Stomach (tissue), 9 donors: Measurements from ENCODE around the gene FBXO34. TPM values are rescaled to one million over a fixed set of nuclear protein-coding genes. Genes with fewer than 3 reads are reported as not detected.

Experiments
- DNase-seq, 2 donors: peaks; one replicate each; pipeline versions ENCODE4 v3.0.0 to v3.0.0-alpha.2; 2013 to 2019
- H3K27ac ChIP-seq, 5 donors: fragments of 200-600 bp in 4 of 5; sonication (generic) in 4 of 5; one replicate each; pipeline ENCODE4 v1.5.1; 2013 to 2019; ENCODE audit warnings: mild to moderate bottlenecking in 1 of 5, moderate library complexity in 1 of 5
- H3K27me3 ChIP-seq, 3 donors: fragments of 200-600 bp; sonication (generic); one replicate each; pipeline ENCODE4 v1.5.1; 2017 to 2019; ENCODE audit warnings: mixed run types in 1 of 3
- H3K36me3 ChIP-seq, 4 donors: fragments of 200-600 bp; sonication (generic); 1 replicate in 3 of 4; 2 replicates in 1 of 4; pipeline ENCODE4 v1.5.1; 2016 to 2019
- H3K4me1 ChIP-seq, 4 donors: fragments of 200-600 bp; sonication (generic); one replicate each; pipeline ENCODE4 v1.5.1; 2016 to 2019
- H3K4me3 ChIP-seq, 4 donors: fragments of 200-600 bp; sonication (generic) in 3 of 4; one replicate each; pipeline ENCODE4 v1.5.1; 2016 to 2019; ENCODE audit warnings: mild to moderate bottlenecking in 1 of 4
- H3K9me3 ChIP-seq, 4 donors: fragments of 200-600 bp; sonication (generic); one replicate each; pipeline ENCODE4 v1.5.1; 2016 to 2019
- EP300 ChIP-seq: sonication (generic); formaldehyde crosslinking; IDR thresholded peaks from one replicate; pipeline ENCODE4 v1.6.1; 2017; ENCODE audit warnings: antibody characterized with exemption
- POLR2A ChIP-seq, 4 donors: fragments of 450-650 bp; IDR thresholded peaks; one replicate each; pipeline ENCODE4 v1.6.1; 2016; ENCODE audit warnings: antibody characterized with exemption in 4 of 4, control low read depth in 2 of 4, mild to moderate bottlenecking in 1 of 4, moderate library complexity in 1 of 4
- POLR2AphosphoS5 ChIP-seq, 3 donors: sonication (generic); formaldehyde crosslinking; IDR thresholded peaks; one replicate each; pipeline ENCODE4 v1.6.1; 2016; ENCODE audit warnings: antibody characterized with exemption in 3 of 3
- WGBS, 5 donors: extraction: QIAGEN DNeasy Blood & Tissue Kit in 3 of 5; methylation state at CpG; one replicate each; pipeline versions ENCODE4 v1.1.5 to v1.1.7; 2013 to 2018; 5-methylcytosine and 5-hydroxymethylcytosine counted together
- intact Hi-C: fragments of 100-400 bp; cut with DNase I; formaldehyde crosslinking; loops from one replicate; pipeline ENCODE4 v1.15.1; 2023; ENCODE audit warnings: low total_unique reads
- polyA plus RNA-seq, 3 donors: library from polyadenylated mRNA; stranded (reverse); fragments of 200-250 nt; gene quantifications; one replicate each; pipeline ENCODE4 v1.2.3, GENCODE V29; 2013
- total RNA-seq, 5 donors: library from RNA; depleted of rRNA; stranded (reverse); fragments of >200 nt; gene quantifications; one replicate each; pipeline versions ENCODE4 v1.1.0 to v1.2.3, GENCODE V29; 2014 to 2016
- TF ChIP-seq, protein P1 (sequence below), 7 experiments: fragments of 450-650 bp in 4 of 7; fragments of 200-600 bp in 3 of 7; sonication (generic) in 3 of 7; IDR thresholded peaks; one replicate each; pipeline ENCODE4 v1.5.1; 2016 to 2019; ENCODE audit warnings: antibody characterized with exemption in 7 of 7, control low read depth in 2 of 7, mild to moderate bottlenecking in 1 of 7
- donor health status: healthy with polysubstance abuse.
- donor health status: Bipolar disorder and iron deficiency.
- donor health status: healthy.

Gene FBXO34
- total and polyA plus RNA-seq, 8 donors: 6.7 to 55.0 (median 27.2) TPM

DNA sequence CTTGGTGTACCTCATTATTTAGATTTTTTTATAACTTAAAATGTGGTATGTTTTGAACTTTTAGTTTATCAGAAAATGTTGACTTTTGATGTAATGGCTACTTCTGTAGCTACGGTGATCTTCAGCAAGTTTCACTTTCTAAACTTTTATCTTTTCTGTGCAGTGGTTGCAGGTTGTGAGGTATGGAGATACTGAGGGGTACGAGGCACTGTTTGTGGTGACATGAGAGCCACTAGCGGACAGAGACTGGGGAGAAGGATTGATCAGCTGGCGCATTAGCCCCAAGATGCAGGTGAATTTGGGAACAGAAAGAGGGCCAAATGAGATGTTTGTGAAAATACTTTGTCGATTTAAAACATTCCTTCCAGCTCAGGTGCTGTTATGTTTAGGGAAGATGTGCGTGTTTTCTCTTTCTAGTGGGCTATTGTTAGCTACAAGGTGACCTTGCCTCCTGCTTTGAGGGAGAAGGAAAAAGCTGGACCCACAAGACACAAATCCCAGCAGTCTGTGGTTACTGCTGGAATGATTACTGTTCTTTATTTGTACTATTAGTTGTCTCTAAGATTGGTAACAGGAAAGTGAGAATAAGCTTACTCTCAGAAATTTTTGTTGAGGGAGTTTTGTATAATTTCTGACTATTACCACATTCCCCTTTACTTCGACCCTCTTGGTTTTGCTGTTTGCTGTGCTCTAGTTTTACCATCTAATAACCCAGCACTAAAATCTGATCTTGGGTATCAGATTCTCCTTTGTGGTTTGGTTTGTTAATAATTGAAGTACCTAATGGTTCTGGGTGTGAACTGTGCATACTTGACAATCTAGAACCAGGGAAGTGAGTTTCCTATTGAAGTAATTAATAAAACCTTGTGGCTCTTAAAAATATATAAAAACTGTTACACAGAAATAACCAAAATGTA, 61.7 kb downstream of the FBXO34 start:
- no peaks in the 10 kb centered on the region for H3K27me3 ChIP-seq
- no peaks in the 10 kb centered on the region for H3K9me3 ChIP-seq
- peak overlapping the region; percentile 56 to 80 (median 72) for H3K27ac ChIP-seq
- DNase-seq: peak in 1 of 2 donors; percentile 38
- peaks cover 30 to 87% (median 58%) of the 10 kb centered on the region in 4 donors for H3K4me1 ChIP-seq
- H3K36me3 ChIP-seq: no peaks in the 10 kb centered on the region
- 15 to 48% (median 36%) methylated on average over 7 of the region's 7 CpGs for WGBS, 5 donors
- intact Hi-C loops: no loop called here
- H3K4me3 ChIP-seq: peak overlapping the region in 2 of 4 donors; percentile 10 to 21
- TF ChIP-seq, protein P1, sequence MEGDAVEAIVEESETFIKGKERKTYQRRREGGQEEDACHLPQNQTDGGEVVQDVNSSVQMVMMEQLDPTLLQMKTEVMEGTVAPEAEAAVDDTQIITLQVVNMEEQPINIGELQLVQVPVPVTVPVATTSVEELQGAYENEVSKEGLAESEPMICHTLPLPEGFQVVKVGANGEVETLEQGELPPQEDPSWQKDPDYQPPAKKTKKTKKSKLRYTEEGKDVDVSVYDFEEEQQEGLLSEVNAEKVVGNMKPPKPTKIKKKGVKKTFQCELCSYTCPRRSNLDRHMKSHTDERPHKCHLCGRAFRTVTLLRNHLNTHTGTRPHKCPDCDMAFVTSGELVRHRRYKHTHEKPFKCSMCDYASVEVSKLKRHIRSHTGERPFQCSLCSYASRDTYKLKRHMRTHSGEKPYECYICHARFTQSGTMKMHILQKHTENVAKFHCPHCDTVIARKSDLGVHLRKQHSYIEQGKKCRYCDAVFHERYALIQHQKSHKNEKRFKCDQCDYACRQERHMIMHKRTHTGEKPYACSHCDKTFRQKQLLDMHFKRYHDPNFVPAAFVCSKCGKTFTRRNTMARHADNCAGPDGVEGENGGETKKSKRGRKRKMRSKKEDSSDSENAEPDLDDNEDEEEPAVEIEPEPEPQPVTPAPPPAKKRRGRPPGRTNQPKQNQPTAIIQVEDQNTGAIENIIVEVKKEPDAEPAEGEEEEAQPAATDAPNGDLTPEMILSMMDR (IDR thresholded peaks at IDR 0.05): no peak
- TF ChIP-seq POLR2A (IDR thresholded peaks at IDR 0.05) (no peak), EP300 (no peak), POLR2AphosphoS5 (IDR thresholded peaks at IDR 0.05) (no peak)

DNA sequence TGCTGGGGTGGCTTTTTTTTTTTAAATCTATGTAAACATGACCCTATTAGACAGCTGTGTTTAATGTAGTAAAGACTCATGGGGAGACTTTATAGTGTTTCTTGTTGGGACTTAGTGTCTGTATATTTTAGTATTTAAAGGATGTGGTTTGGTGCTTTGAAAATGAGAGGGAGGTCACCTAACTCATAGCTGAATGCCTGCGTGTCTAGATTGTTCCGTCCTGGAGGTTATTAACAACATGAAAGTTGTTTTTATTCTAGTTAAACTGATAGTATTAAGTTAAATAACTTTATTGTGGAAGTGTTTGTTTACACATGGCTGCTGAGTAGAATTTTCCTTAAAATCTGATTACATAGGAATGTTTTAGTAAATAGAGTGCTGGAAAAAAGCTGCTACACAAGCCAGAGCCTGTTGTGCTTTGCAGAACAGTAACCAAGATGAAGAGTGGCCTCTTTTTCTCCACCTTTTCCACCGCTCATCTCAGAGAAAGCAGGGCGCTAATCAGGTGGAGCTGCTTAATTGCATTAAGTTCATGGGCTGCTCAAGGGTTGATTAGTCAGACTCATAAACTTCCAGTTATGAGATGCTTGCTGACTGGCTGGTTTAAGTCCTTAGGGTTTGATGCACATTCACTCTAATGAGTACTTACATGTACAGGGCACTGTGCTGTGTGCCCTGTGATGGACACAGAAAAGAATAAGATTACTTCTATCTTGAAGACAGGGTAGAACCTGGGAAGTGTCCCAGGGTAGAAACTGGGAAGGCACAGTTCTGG, 62.7 kb downstream of the FBXO34 start:
- H3K36me3 ChIP-seq: no peaks in the 10 kb centered on the region
- no peaks in the 10 kb centered on the region for H3K9me3 ChIP-seq
- intact Hi-C loops: no loop called here
- DNase-seq: peak in 1 of 2 donors; percentile 27
- H3K4me1 ChIP-seq: peaks cover 30 to 87% (median 58%) of the 10 kb centered on the region in 4 donors
- H3K4me3 ChIP-seq: no peak overlapping the region
- H3K27me3 ChIP-seq: no peaks in the 10 kb centered on the region
- no peak for TF ChIP-seq POLR2A (IDR thresholded peaks at IDR 0.05)
- TF ChIP-seq POLR2AphosphoS5 (IDR thresholded peaks at IDR 0.05): no peak
- TF ChIP-seq EP300: no peak
- TF ChIP-seq, protein P1 (IDR thresholded peaks at IDR 0.05): no peak
- WGBS, 5 donors: 14 to 39% (median 26%) methylated on average over 4 of the region's 4 CpGs
- peak overlapping the region in 4 of 5 donors; percentile 38 to 80 (median 70) for H3K27ac ChIP-seq

DNA sequence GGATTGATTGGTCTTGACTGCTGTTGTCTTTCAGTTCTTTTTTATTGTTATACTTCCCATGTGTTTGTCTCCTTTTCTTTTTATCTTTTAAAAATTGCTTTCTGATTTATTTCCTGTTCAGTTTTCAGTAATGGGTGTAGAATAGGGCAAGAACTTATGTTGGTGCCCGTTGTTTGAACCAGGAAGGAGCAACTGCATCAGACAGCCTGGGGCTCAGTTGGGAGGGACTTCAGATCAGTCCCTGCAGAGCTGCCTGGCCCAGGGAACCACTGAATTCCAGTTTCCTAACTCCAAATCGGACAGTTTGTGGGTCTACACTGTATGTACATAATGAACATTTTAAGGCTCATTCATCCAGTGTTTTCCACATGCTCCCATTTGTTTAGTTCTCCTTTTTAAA, 64.9 kb downstream of the FBXO34 start:
- H3K27me3 ChIP-seq: no peaks in the 10 kb centered on the region
- 27 to 41% (median 32%) methylated on average over 2 of the region's 2 CpGs for WGBS, 5 donors
- H3K36me3 ChIP-seq: no peaks in the 10 kb centered on the region
- no peak for TF ChIP-seq EP300
- TF ChIP-seq, protein P1 (IDR thresholded peaks at IDR 0.05): no peak
- TF ChIP-seq POLR2A (IDR thresholded peaks at IDR 0.05): no peak
- peak in 1 of 3 donors; percentile 33 for TF ChIP-seq POLR2AphosphoS5 (IDR thresholded peaks at IDR 0.05)
- intact Hi-C loops: no loop called here
- H3K9me3 ChIP-seq: no peaks in the 10 kb centered on the region
- peak; percentile 42 to 86 for DNase-seq
- peak overlapping the region in 2 of 5 donors; percentile 5 to 56 for H3K27ac ChIP-seq
- H3K4me1 ChIP-seq: peaks cover 41 to 90% (median 65%) of the 10 kb centered on the region in 4 donors
- no peak overlapping the region for H3K4me3 ChIP-seq

DNA sequence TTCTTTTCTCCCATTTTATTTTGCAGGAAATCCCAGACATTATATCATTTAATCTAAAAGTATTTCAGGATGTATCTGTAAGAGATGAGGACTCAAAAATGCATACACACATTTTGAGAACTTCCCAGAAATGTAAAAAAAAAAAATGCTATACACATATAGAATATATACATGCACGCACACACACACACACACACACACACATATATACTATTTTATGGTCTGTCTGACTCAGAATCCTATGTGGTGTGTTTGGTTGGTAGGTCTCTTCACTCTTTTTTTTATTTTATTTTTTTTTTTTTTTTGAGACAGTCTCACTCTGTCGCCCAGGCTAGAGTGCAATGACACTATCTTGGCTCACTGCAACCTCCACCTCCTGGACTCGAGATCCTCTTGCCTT, 65.5 kb downstream of the FBXO34 start:
- intact Hi-C loops: no loop called here
- no peak for DNase-seq
- H3K36me3 ChIP-seq: no peaks in the 10 kb centered on the region
- H3K4me1 ChIP-seq: peaks cover 41 to 88% (median 65%) of the 10 kb centered on the region in 4 donors
- H3K27me3 ChIP-seq: no peaks in the 10 kb centered on the region
- H3K27ac ChIP-seq: peak overlapping the region in 4 of 5 donors; percentile 20 to 56 (median 33)
- WGBS, 5 donors: 84 to 91% (median 89%) methylated on average over 3 of the region's 3 CpGs
- TF ChIP-seq, protein P1 (IDR thresholded peaks at IDR 0.05): no peak
- TF ChIP-seq POLR2A (IDR thresholded peaks at IDR 0.05) (no peak), POLR2AphosphoS5 (IDR thresholded peaks at IDR 0.05) (no peak), EP300 (no peak)
- no peaks in the 10 kb centered on the region for H3K9me3 ChIP-seq
- no peak overlapping the region for H3K4me3 ChIP-seq
